GM19328 (cell line): ENCODE measurements around the gene GULP1.
"Not testable (repeated sequence)": the region's sequence is repeated elsewhere in the genome, so short reads cannot be mapped to it uniquely, and the experiment has no call there.

Source experiments
- ATAC-seq: cut with Tn5 transposase; IDR thresholded peaks from one replicate; pipeline ENCODE4 v1.9.1; 2021; ENCODE audit warnings: mild to moderate bottlenecking, moderate library complexity; ENCODE audit not compliant: unreplicated experiment

GULP1 gene

DNA sequence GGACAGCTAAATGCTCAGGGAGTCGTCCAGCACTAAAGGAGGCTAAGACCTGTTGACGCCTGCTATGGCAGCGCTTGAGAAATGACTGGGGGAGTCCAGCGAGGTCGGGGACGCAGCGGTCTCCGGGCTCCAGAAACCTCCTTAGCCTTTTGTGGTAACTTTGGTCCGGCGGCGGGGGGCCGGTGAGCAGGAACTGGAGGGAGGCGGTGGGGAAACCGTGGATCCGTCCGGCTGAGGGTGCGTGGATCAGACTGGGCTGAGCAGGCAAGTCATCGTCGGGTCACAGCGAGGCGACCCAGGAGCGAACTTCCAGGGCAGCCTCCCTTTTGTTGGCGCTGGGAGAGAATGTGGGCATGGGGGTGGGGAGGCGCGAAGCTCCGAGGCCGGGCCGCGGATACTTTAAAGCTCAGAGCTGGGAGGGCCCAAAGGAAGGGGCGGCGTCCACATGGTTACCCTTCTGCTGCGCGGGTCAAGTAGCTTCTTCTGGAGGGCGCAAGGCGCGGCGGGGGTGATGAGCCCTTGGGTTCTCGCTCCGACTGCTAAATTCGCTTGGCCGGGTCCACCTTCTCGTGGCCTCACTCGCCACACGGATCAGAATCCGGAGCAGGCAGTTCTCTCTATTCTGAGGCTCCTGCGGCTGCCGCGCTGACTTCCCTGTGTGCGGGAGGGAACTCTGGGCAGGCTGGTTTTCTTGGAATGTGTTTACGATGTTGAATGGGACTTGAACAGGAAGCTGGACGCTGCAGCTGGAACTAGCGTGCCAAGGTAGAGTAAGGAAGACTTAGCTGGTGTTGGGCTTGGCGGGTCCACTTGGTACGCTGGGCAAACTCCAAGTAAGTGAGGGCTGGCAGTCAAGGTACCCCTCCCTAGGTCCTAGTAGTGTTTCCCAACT is 920 bp downstream of the GULP1 start:
- ATAC-seq, result no peak

- no peak for ATAC-seq
These were observed 2.1 kb downstream of the GULP1 start for GRCh38 chr2:188293601-188294351.

DNA sequence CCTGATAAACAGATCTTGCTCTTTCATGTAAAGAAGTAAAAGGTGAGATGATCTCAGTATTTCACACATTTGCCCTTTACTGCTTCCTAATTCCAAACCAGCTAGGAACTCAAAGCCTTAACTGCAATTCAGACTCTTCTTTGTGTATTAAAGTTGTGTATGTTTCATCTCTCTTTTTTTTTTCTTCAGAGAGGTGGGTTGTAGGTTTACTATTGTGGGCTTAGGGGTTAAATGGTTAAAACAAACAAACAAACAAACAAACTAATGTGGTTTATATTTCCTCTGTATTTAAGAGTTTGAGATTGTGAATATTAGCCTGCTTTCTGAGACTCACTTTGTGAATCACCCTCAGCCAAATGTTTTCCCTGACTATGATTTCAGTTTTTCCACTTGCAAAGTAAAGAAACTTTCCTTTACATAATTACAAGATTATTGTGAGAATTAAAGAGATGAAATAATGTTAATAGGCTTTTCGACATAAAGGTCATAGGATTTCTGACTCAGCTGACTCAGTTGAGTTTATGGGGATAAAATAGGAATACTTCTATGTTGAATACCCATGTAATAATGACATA is 2.8 kb downstream of the GULP1 start:
- ATAC-seq, result no peak

DNA sequence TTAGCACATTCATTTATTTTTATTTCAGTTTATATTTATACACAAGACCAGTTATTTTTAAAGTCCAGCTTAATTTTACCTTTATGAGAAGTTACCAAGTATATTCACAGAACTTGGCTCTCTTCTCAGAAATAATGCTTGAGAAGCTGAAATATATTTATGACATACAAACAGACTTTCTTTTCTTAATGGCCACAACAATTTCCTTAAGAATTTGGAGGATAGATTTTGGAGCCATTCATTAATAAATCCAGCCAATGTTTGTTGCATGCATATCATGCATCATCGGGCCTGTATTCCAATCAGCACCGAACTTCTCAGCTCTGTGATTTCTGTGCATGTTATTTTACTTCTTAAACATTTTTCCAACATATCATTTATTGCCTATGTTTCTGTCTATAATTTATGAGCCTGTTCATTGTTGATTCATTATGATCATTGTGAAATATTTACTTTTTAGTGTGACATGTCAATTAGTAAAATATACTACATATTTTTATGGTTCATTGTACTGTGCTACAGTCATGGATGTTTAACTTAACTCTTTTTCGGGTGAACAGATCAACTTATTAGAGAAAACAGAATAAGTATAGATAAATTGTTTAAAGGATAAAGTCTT is 3.5 kb downstream of the GULP1 start:
- no peak for ATAC-seq

- no peak for ATAC-seq
These were observed 6.3 kb downstream of the GULP1 start for GRCh38 chr2:188297978-188298377.

GRCh38 chr2:188298937-188299371 is 7.3 kb downstream of the GULP1 start:
- ATAC-seq, result not testable (repeated sequence)

DNA sequence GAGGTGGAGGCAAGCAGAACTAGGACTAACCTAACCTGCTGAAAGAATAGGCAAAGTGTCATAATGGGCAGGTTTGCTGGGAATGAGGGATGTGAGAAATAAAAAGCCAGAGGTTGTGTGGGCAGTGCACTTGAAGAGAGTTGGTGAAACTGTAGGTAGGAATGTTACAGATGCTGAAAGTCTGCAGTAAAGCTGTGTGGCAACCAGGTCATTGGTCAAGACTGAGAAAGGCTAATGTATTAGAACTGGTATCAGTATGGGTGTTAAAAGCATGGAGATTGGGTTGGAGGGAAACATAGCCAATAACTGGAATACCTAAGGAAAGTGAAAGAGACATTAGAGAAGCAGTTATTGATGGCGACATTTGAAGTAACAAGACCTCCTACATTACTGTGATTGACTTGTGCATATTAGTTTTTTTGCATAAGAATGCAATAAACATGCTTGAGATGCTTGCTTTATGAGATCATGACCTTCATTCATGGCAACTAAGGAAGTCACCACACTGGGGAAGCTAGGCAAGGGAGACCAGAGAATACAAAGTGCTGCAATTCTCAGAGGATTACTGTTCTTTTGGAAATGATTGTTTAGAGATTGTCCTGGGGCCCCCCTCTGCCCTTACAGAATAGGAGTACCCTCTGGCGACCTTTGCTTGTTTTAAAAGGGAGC is 11.8 kb downstream of the GULP1 start:
- no peak for ATAC-seq

GRCh38 chr2:188305271-188305670 is 13.6 kb downstream of the GULP1 start:
- no peak for ATAC-seq

DNA sequence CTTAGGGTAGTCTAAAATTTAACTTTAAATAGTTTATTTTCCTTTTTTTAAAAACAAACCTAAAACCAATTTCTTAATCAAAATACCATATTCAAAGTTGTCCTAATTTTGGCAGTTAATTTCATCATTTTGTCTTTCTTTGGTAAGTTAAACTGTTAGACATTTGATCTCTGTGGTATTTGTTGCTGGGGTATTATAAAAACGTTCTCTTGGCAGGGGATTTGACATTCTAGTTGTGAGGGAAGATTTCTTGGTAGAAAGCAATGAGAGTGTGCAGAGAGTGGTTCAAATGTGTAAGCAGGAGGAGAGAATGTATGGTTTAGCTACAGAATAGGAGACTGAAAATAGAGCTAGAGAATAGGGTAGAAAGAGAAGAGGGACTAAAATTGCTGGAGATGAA is 14.6 kb downstream of the GULP1 start:
- no peak for ATAC-seq

DNA sequence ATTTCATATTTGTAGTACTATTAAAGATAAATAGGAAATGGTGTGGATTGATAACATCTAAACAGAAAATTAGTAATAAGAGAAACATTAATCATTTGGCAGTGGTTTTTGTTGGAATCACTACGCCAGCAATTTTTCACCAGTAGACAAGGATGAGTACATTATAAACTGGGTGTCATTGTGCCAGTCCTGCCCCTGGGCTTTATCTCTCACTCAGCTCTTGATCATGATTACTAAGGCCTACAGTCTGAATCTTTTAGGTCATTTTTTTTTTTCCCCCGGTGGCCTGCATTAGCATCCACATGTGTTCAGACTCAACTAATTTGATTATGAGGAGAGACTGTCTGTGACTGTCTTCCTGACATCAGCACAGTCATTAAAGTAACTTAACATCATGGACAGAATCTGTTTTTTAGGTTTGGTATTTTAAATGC is 16.2 kb downstream of the GULP1 start:
- ATAC-seq, result no peak

GRCh38 chr2:188308483-188308882 is 16.8 kb downstream of the GULP1 start:
- ATAC-seq, result no peak

- no peak for ATAC-seq
These were observed 17.7 kb downstream of the GULP1 start for GRCh38 chr2:188309364-188309763.

- ATAC-seq, result no peak
These were observed 22.8 kb downstream of the GULP1 start for GRCh38 chr2:188314314-188315054.

- ATAC-seq, result no peak
These were observed 24.1 kb downstream of the GULP1 start for GRCh38 chr2:188315750-188316149.

DNA sequence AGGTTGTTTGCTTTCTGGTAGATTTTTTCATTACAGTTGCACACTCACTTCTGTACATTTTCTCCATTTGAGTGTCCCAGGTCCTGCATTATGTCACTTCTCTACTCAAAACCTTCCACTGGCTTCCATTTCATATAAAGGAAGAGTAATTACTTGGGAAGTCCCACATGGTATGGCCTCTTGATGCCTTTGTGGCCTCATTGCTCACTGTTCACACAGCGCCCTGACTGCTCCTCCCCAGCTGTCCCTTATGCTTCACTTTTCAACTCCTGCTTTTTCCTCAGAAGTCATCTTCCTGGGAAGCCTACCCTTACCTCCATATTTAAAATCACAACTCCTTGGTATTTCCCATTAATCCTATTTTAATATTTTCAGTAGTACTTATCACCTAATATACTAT is 24.7 kb downstream of the GULP1 start:
- no peak for ATAC-seq

DNA sequence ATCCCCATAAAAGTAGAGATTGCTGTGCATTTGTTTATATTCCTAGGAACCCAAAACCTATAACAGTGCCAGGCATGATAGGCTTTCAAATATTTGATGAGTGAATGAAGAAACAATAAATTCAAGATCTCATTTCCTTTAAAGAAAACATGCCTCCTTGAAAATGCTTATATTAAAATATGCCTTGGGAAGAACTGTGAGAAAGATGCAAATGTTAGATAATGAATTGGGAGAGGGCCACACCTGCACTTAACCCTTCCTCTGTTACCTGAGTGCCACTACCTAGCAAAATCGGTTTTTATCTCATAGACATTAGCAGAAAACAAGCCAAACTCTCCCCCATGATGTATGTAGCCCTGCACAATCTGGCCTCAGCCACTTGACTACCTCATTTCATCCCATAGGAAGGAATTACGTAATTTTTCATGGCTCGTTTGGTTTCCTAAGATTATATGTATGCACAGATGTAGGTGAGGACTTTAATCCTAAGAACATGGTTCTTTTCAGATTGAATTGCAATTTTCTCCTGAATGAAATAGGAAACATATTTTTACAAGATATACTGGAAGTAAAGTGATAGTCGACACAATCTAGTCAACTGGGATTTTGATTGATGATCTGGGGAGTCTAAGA is 25.2 kb downstream of the GULP1 start:
- ATAC-seq, result no peak

GRCh38 chr2:188318161-188318749 is 26.6 kb downstream of the GULP1 start:
- no peak for ATAC-seq

GRCh38 chr2:188319838-188320237 is 28.2 kb downstream of the GULP1 start:
- no peak for ATAC-seq

- no peak for ATAC-seq
These were observed 29.2 kb downstream of the GULP1 start for GRCh38 chr2:188320861-188321260.
